Measurements from ENCODE around the gene ATXN7L2.

The ATXN7L2 gene

DNA sequence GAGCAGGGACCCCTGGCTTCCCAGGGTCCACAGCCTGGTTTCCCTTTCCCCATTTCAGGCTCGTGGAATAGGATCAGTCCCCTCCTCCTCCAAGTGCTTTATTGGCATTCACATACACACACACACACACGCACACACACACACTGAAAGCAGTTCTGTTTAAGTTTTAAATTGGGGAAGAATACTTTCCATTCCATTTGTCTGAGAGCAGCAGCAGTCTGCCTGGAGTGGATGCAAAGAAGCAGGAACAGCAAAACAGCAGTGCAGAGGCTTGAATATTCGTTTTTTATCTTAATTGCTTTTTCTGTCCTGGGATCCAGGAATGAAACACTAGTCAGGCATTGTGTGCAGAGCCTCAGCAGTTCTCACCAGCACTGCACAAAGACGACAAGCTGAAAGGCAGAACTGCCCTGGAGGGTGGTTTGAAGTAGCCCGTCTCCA, 17.3 kb downstream of the ATXN7L2 start:
- peaks cover 41% of the 10 kb centered on the region for H3K4me1 Mint-ChIP-seq
- H3K27ac Mint-ChIP-seq: no peak overlapping the region
- H3K4me3 Mint-ChIP-seq: no peak overlapping the region
- no peaks in the 10 kb centered on the region for H3K27me3 Mint-ChIP-seq
- peaks cover 19% of the 10 kb centered on the region for H3K36me3 Mint-ChIP-seq
- no peaks in the 10 kb centered on the region for H3K9me3 Mint-ChIP-seq
- ATAC-seq: no peak

DNA sequence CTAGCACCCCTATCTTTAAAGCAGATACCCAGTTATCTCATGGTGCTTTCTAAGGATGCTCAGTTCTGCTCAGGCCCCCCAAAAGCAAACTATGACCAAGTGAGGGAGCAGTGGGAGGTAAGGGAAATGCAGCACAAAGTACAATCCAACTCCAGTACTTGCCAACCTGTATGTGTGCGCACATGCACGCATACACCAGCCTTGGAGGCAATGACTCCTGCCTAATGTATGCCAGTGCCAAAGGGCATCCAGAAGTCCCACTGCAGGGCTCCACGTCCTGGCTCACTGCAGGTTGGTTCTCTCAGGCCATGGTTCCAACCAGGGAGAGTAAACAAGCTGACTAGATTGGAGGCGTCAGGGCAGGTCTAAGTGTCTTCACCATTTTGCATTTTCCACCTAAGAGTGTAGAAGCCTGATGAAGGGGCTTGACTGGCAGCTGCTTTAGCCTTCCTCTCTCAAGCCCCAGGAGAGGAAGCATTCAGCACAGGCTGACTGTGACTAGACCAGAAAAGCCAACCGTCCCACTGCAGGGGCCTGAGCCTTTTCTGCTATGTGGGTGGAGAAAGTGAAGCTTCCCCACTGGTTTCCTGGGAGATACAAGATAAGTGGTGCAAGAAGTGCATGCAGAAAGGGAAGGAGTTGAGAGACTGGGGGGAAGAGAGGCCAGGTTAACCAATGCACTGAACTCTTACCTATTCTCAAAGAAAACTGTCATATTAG, 18.1 kb downstream of the ATXN7L2 start:
- Mint-ChIP-seq H3K9me3 (no peaks in the 10 kb centered on the region), H3K36me3 (peaks cover 12% of the 10 kb centered on the region), H3K4me3 (no peak overlapping the region), H3K27me3 (no peaks in the 10 kb centered on the region), H3K4me1 (peaks cover 33% of the 10 kb centered on the region), H3K27ac (no peak overlapping the region)
- ATAC-seq: no peak

DNA sequence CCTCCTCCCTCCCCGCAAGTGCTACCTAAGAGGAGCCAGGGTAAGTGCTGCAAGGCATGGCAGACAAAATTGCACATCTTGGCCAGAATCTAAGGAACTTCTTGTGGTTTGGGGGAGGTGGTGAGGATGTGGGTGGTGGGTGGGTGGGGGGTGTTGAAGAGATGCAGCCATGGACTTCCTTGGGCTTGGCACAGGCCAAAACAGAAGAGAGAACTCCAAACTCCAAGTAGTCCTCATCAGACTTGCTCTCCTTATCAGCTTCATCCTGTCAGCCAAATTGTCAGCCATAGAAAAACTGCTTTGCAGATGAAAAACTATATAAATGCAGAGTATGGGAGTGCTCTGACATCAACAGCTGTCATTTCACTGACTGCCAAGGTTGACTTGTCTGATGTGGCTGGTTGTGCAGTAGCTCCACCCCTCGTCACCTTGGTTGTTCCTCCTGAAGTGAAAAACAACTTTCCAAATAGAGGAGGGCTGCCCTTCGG, 18.7 kb downstream of the ATXN7L2 start:
- Mint-ChIP-seq H3K27ac (no peak overlapping the region), H3K4me1 (peaks cover 30% of the 10 kb centered on the region), H3K4me3 (no peak overlapping the region), H3K9me3 (no peaks in the 10 kb centered on the region), H3K27me3 (no peaks in the 10 kb centered on the region), H3K36me3 (peaks cover 10% of the 10 kb centered on the region)
- ATAC-seq: no peak

DNA sequence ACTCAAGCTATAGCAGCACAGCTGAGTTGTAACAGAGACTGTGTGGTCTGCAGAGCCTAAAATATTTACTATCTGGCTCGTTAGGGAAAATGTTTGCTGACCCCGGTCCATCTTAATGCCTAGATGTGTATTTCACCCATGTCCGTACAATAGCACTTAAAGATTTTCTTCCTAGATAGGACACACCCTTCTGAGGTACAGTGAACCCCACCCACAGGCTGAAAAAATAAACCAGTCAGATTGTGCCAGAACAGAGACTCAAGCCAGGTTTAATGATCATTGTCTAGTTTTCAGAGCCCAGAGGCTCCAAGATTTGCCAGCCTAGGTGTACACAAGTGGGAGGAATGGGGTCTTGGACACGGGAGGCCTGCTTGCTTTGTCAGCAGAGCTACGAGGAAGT, 20.2 kb downstream of the ATXN7L2 start:
- no peak for ATAC-seq
- Mint-ChIP-seq H3K27me3 (no peaks in the 10 kb centered on the region), H3K36me3 (peaks cover 8% of the 10 kb centered on the region), H3K4me1 (peaks cover 27% of the 10 kb centered on the region), H3K9me3 (no peaks in the 10 kb centered on the region), H3K4me3 (no peak overlapping the region), H3K27ac (no peak overlapping the region)

DNA sequence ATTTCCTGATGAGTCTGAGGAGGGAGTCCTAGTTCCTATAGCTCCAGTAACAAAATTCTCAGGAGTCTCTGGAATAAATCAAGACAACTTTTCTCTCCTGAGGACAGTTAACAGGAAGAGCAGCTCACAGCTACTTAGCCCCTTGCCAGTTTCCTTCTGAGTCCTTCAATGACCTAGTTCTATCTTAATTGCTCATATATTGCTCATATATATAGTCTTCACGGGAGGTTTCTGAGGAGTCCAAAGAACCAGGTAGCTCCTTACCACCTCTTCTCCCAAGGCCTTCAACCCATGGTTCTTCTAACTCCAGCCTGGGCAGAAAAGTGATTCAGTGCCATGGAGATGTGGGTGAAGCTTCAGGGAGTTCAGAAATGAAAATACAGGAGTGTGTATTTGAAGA, 21.3 kb downstream of the ATXN7L2 start:
- Mint-ChIP-seq H3K4me1 (peaks cover 25% of the 10 kb centered on the region), H3K4me3 (no peak overlapping the region), H3K27me3 (peaks cover under 1% of the 10 kb centered on the region), H3K36me3 (peaks cover 2% of the 10 kb centered on the region), H3K27ac (no peak overlapping the region), H3K9me3 (no peaks in the 10 kb centered on the region)
- ATAC-seq: no peak

DNA sequence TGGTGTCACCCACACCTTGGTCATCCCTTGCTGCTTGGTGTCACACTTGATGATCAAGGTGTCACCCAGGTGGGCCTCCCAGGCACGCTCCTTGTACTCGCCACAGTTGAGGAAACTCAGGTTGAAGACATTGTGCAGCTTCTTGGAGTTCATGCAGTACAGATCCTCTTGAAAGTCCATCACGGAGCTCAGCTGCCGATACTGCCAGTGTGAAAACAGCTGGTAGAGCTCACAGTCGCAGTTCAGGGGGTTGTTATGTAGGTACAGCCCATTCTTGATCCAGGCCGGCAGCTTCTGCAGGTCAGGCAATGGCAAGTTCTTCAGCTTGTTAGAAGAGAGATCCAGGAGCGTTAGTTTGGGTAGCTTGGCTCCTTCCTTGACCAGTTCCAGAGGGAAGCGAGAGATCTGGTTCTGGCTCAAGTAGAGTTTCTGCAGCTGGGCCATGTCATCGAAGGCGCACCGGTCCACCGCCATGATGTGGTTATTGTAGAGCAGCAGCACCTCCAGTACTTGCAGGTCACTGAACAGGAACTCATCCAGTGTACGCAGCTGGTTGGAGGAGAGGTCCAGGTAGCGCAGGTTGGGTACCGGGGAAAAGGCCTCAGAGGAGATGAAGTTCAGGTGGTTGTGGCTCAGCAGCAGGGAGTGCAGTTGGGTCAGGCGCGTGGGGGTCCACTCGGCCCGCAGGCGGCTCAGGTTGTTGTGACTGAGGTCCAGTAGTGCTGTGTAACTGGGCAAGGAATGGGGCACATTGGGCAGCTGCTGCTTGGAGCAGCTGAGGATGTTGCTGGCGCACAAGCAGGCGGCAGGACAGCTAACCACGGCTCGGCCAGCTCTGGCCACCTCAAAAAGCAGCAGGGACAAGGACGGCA, 24.5 kb downstream of the ATXN7L2 start:
- peaks cover 26% of the 10 kb centered on the region for H3K27me3 Mint-ChIP-seq
- no peak for ATAC-seq
- H3K4me1 Mint-ChIP-seq: peaks cover 22% of the 10 kb centered on the region
- no peaks in the 10 kb centered on the region for H3K36me3 Mint-ChIP-seq
- H3K9me3 Mint-ChIP-seq: no peaks in the 10 kb centered on the region
- H3K27ac Mint-ChIP-seq: peak overlapping the region; percentile 70
- peak overlapping the region; percentile 89 for H3K4me3 Mint-ChIP-seq

DNA sequence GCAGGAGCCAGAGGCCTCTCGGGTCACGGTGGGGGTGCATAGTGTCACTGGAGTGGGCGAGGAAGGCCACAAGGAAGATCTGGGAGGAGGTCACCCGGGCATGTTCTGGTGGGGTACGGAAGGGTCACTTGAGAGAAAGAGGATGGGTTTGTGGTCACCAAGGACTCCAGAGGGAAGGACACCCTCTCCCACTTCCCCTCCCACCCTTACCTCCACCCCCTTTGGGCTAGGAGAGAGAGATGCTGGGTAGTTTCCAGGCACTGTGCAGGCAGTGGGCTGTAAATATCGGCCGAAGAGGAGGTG, 25.1 kb downstream of the ATXN7L2 start:
- peak overlapping the region; percentile 70 for H3K27ac Mint-ChIP-seq
- peaks cover 22% of the 10 kb centered on the region for H3K4me1 Mint-ChIP-seq
- no peak for ATAC-seq
- H3K9me3 Mint-ChIP-seq: no peaks in the 10 kb centered on the region
- peaks cover 26% of the 10 kb centered on the region for H3K27me3 Mint-ChIP-seq
- H3K4me3 Mint-ChIP-seq: peak overlapping the region; percentile 89
- no peaks in the 10 kb centered on the region for H3K36me3 Mint-ChIP-seq

DNA sequence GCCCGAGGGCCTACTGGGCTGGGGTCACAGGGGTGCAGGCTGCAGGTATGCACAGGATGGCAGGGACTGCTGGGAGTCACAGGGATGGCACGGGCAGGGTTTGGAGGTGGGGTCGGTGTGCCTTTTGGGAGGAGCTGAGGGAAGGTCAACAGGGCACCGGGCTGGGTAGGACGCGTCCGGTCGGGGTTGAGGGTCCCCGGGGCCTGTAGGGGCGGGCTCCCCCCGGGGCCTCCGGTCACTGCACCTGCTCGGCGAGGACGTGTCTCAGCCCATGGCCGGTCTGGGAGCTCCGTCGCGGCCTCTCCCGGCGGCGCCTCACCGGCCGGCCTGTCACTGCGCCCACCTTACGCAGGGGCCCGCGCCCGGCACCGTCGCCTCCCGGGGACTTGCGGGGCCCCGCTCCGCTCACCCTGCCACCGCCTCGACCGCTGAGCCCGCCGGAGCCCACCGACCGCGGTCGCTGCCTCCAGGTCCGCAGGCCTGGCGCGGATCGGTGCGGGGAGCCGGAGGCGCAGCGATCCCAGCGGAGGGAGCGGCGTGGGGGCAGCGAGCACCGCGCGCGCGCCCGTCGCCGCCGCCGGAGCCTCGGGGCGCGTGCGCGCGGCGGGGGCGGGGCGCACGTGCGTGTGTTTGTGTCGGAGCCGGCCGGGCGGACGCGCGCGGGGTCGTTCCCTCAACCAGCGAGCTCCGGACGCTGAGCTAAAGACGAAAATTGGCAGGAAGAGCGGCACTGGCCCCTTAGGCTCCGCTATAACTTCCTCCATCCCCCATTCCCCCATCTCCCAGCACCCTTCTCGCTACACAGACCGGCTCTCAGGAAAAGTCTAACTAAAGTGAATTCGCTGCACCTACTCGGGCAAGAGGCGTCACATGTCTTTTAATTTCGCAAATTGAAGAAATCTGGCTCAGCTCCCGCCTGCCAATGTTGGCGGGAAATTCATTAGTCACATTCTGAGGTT, 25.8 kb downstream of the ATXN7L2 start, which contains the start of gene AMIGO1:
TSS of gene AMIGO1 (minus strand) at position 552 of the 959 bp plus-strand sequence. CDS start 815 bp downstream, outside the sequence.
- H3K36me3 Mint-ChIP-seq: no peaks in the 10 kb centered on the region
- peaks cover 26% of the 10 kb centered on the region for H3K27me3 Mint-ChIP-seq
- peak; percentile 72 for ATAC-seq
- H3K27ac Mint-ChIP-seq: peak within 1 kb of the TSS; percentile 70
- peaks cover 22% of the 10 kb centered on the region for H3K4me1 Mint-ChIP-seq
- H3K9me3 Mint-ChIP-seq: no peaks in the 10 kb centered on the region
- H3K4me3 Mint-ChIP-seq: peak within 1 kb of the TSS; percentile 89

DNA sequence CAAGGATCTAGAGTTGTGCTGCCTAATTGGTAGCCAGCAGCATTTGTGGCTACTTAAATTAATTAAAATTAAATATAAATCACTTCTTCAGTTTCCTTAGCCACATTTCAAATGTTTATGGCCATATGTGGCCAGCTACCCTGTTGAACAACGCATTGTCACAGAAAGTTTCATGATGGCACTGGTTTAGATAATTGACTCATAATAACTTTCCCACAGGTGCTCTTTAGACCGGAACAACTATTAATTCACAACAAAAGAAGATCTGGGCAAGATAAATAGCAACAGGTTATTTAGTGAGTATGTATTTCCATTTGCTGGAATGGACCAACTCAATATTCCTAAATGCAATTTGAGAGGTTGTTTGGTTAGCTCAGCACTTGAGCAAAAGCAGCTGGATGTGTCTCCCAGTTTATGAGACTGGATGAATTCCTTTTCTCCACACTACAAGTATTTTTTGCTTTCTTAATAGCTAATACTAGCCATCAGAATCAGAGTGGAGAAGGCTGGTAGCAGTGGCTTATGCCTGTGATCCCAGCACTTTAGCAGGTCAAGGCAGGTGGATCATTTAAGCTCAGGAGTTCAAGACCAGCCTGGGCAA, 29.5 kb downstream of the ATXN7L2 start:
- peaks cover 20% of the 10 kb centered on the region for H3K4me1 Mint-ChIP-seq
- H3K27ac Mint-ChIP-seq: no peak overlapping the region
- peaks cover 26% of the 10 kb centered on the region for H3K27me3 Mint-ChIP-seq
- no peak overlapping the region for H3K4me3 Mint-ChIP-seq
- no peak for ATAC-seq
- H3K9me3 Mint-ChIP-seq: no peaks in the 10 kb centered on the region
- H3K36me3 Mint-ChIP-seq: no peaks in the 10 kb centered on the region

DNA sequence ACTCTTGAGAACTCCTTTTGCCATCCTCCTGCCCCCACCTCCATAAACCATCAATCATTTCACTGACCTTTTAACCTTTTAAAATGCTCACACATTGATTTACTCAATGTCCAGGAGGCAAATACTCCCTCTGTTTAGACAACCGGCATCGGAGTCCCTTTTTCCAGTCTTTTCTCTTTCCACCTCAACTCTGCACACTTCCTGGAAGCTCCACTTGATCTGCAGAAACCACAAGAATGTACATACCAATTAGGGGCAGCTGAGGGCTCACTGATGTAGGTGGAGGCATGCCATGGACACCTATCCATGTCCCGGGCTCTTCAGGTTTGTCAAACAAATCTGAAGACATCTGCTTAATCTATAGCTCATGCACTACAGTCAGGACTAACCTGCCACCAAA, 31.1 kb downstream of the ATXN7L2 start:
- Mint-ChIP-seq H3K4me1 (peaks cover 7% of the 10 kb centered on the region), H3K36me3 (no peaks in the 10 kb centered on the region), H3K27me3 (peaks cover 26% of the 10 kb centered on the region), H3K27ac (no peak overlapping the region), H3K4me3 (no peak overlapping the region), H3K9me3 (no peaks in the 10 kb centered on the region)
- no peak for ATAC-seq

DNA sequence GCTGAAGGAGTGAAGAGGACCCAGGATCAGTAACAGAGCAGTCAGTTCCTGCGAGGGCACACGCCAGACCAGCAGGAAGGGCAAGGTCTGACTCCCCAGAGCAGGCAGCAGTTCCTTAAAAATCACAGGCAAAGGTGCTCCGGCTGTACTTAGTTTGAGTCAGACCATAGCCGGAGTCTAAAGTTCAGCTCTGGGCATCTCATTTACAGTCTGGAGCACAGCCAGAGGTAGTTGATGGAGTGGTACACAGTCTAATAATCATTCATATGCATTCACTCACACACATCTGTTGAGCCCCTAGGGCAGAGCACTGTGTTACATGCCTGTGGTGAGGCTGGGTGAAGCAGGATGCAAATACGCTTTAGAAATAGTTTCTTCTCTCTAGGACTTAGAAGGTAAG, 33.2 kb downstream of the ATXN7L2 start:
- no peak overlapping the region for H3K4me3 Mint-ChIP-seq
- H3K4me1 Mint-ChIP-seq: no peaks in the 10 kb centered on the region
- H3K27ac Mint-ChIP-seq: no peak overlapping the region
- ATAC-seq: no peak
- no peaks in the 10 kb centered on the region for H3K36me3 Mint-ChIP-seq
- H3K9me3 Mint-ChIP-seq: no peaks in the 10 kb centered on the region
- peaks cover 8% of the 10 kb centered on the region for H3K27me3 Mint-ChIP-seq

DNA sequence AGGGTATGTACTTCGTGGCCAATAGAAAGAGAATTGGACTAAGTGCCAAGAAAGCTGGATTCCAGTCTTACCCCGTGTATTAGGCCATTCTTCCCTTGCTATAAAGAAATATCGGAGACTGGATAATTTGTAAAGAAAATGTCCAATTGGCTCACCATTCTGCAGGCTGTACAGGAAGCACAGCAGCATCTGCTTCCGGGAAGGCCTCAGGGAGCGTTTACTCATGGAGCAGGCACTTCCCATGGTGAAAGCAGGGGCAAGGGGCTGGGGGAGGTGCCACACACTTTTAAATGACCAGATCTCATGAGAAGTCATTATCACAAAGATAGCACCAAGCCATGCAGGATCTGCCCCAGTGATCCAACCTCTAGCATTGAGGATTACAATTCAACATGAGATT, 33.6 kb downstream of the ATXN7L2 start:
- Mint-ChIP-seq H3K27me3 (peaks cover 8% of the 10 kb centered on the region), H3K4me1 (no peaks in the 10 kb centered on the region)
- ATAC-seq: no peak

DNA sequence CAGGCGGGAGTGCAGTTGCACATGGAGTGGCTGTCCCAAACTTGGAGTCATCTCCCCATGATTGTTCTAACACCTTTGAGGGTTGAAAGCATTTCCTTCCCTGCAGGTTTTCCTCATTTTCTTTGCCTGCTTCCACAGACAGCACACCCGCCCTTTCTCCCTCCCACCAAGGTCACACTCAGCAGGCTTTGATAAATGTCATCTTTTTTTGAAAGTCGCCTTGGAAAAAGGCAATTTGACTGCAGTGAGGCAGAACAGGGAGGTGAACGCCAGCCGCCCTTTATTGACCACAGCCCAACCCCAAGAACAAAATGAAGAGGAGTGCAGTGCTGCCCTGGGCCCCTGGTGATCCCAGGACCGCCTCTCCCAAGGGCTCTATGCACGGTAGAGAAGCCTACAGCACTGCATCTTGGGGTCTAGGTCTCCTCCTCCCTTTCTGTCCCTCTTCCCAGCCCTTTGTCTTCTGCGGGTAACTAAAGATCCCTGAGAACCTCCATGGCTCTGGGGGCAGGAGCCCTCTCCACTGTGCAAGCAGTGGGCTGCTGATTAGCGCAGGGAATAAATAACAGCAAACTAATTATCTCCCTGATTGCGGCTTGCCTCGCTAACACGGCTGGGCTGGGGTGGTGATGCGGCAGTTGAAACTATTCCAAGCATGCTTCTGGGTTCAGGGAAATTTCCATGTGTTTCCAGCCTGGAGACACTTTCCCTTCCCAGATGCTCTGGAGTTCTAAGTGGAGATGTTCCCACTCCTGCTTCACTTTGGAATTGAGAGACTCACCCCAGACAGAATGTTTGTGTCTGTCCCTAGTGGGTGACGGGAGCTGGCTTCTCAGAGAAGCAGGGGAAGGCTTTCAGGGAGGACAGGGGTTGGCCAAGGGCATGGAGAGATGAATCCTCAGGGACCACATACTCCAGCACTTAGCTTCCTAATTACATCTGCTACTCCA, 37.6 kb downstream of the ATXN7L2 start:
- no peak overlapping the region for H3K4me3 Mint-ChIP-seq
- H3K27me3 Mint-ChIP-seq: peaks cover 13% of the 10 kb centered on the region
- H3K4me1 Mint-ChIP-seq: no peaks in the 10 kb centered on the region
- no peak for ATAC-seq
- H3K9me3 Mint-ChIP-seq: no peaks in the 10 kb centered on the region
- H3K36me3 Mint-ChIP-seq: no peaks in the 10 kb centered on the region
- no peak overlapping the region for H3K27ac Mint-ChIP-seq

More for the DNA sequence above, 33.6 kb downstream of the ATXN7L2 start:
- Mint-ChIP-seq H3K9me3 (no peaks in the 10 kb centered on the region), H3K36me3 (no peaks in the 10 kb centered on the region), H3K27ac (no peak overlapping the region), H3K4me3 (no peak overlapping the region)

DNA sequence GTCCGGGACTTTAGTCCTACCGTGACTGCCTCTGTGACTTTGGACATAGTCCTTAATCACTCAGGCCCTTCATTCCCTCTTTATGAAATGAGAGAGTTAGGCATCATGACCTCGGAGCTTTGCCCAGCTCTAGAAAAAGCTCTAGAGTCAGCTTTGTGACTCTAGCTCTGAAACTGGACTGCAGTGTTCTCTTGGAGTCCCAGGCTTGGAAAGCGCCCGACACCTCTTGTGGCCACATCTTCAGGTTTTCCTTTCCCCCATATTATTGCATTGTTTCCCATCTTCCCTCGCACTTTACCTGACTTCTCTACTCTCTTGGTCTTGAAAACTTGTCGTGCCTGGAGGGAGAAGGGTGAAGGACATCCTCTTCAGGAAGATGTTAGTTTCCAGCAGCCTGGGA, 38.3 kb downstream of the ATXN7L2 start:
- no peaks in the 10 kb centered on the region for H3K9me3 Mint-ChIP-seq
- H3K4me3 Mint-ChIP-seq: no peak overlapping the region
- H3K27ac Mint-ChIP-seq: no peak overlapping the region
- no peak for ATAC-seq
- H3K4me1 Mint-ChIP-seq: peaks cover 2% of the 10 kb centered on the region
- H3K27me3 Mint-ChIP-seq: peaks cover 13% of the 10 kb centered on the region
- H3K36me3 Mint-ChIP-seq: no peaks in the 10 kb centered on the region

Data from stimulated activated memory B cell treated with anti-CD40 and anti-IgM and Interleukin-4, amounts not matched to agents 10 μg/mL and 1 μg/mL and 100 μg/mL, for 72 hours (primary cell).